ENCODE data around the gene CTSD.
A peak's percentile ranks its signal among the peaks of the same experiment; 100 is the strongest.

GRCh38 chr11:1784761-1785650 lies 21.3 kb upstream of the CTSD start:
- TF ChIP-seq CTCF (IDR thresholded peaks at IDR 0.05) = peak in 2 of 6 experiments; percentile 12 to 13
- TF ChIP-seq POLR2A (IDR thresholded peaks at IDR 0.05) = no peak

Data from adrenal gland (tissue), 5 donors.